Thoracic aorta (tissue), 2 donors: ENCODE measurements around the gene CHRNB2. TPM values are rescaled to one million over a fixed set of nuclear protein-coding genes. Genes with fewer than 3 reads are reported as not detected.

ENCODE experiments used
- ATAC-seq: fragments of 150-250 bp; one replicate; pipeline ENCODE4 v1.8.0; 2017; ENCODE audit warnings: low read depth; ENCODE audit not compliant: insufficient number of reproducible peaks, low FRiP score
- DNase-seq: peaks from one replicate; pipeline ENCODE4 v3.0.0-alpha.2; 2020; ENCODE audit warnings: low spot score
- H3K27ac ChIP-seq, 2 donors: fragments of 200-600 bp; sonication (generic); 1 replicate in 1 of 2; 2 replicates in 1 of 2; pipeline ENCODE4 v1.5.1; 2016; ENCODE audit warnings: mild to moderate bottlenecking in 2 of 2, moderate library complexity in 2 of 2
- H3K27me3 ChIP-seq: fragments of 200-600 bp; sonication (generic); replicated peaks from 2 replicates; pipeline ENCODE4 v1.6.0; 2016; ENCODE audit warnings: mild to moderate bottlenecking; ENCODE audit not compliant: insufficient read depth
- H3K36me3 ChIP-seq: fragments of 200-600 bp; sonication (generic); one replicate; pipeline ENCODE4 v1.5.1; 2016
- H3K4me1 ChIP-seq, 2 donors: fragments of 200-600 bp; sonication (generic); 1 replicate in 1 of 2; 2 replicates in 1 of 2; pipeline versions ENCODE4 v1.5.1 to v1.6.0; 2016; ENCODE audit warnings: low read depth in 2 of 2, mild to moderate bottlenecking in 1 of 2; ENCODE audit not compliant: control insufficient read depth in 1 of 2
- H3K4me3 ChIP-seq: fragments of 200-600 bp; sonication (generic); 2 replicates; pipeline ENCODE4 v1.5.1; 2016; ENCODE audit warnings: mild to moderate bottlenecking
- H3K9me3 ChIP-seq: fragments of 200-600 bp; sonication (generic); 2 replicates; pipeline ENCODE4 v1.5.1; 2016
- CTCF ChIP-seq: fragments of 200-600 bp; sonication (generic); IDR thresholded peaks from one replicate; pipeline ENCODE4 v1.5.1; 2019; ENCODE audit warnings: antibody characterized with exemption
- total RNA-seq, 2 donors: library from RNA; depleted of rRNA; stranded (reverse); fragments of >200 nt; gene quantifications; one replicate each; pipeline versions ENCODE4 v1.1.0 to v1.2.3, GENCODE V29; 2016

CHRNB2 gene
- total RNA-seq, 2 donors from 2014 or later, result not detected

- Histone ChIP-seq H3K27me3 (no peaks in the 10 kb centered on the region), H3K4me3 (no peak overlapping the region), H3K9me3 (no peaks in the 10 kb centered on the region), H3K4me1 (no peaks in the 10 kb centered on the region), H3K36me3 (peaks cover 94% of the 10 kb centered on the region), H3K27ac (no peak overlapping the region)
- no peak for TF ChIP-seq CTCF
- DNase-seq (no peak), ATAC-seq (no peak)
Measured at GRCh38 chr1:154586231-154586630, 18.7 kb downstream of the CHRNB2 start.

- Histone ChIP-seq H3K4me1 (no peaks in the 10 kb centered on the region), H3K4me3 (no peak overlapping the region), H3K9me3 (no peaks in the 10 kb centered on the region), H3K27me3 (no peaks in the 10 kb centered on the region), H3K36me3 (peaks cover 94% of the 10 kb centered on the region), H3K27ac (no peak overlapping the region)
- ATAC-seq (no peak), DNase-seq (no peak)
- no peak for TF ChIP-seq CTCF
Measured at GRCh38 chr1:154586641-154587040, 19.1 kb downstream of the CHRNB2 start.

DNA sequence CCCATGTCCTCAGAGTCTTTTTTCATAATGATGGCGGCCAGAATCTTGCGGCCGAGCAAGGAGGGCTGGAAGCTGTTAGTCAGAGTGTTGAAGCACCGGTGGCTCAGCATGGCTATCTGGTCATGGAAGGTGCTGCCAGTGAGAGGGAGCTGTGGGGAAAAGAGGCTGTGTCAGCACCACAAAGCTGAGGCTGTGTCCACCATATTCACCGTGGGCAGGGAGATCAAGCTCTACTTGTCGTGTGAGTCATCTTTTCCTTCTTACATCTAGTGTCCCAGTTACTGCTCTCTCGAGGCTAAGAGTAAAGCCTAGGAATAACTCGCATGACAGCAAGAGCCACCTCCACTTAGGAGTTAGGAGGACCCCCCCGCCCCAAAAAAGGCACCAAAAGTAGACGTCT, 22.2 kb downstream of the CHRNB2 start:
- ATAC-seq (no peak), DNase-seq (no peak)
- H3K4me3 ChIP-seq, result no peak overlapping the region
- TF ChIP-seq CTCF, result no peak
- no peak overlapping the region for H3K27ac ChIP-seq
- H3K9me3 ChIP-seq, result no peaks in the 10 kb centered on the region
- peaks cover 90% of the 10 kb centered on the region for H3K36me3 ChIP-seq
- H3K27me3 ChIP-seq, result no peaks in the 10 kb centered on the region
- no peaks in the 10 kb centered on the region for H3K4me1 ChIP-seq

DNA sequence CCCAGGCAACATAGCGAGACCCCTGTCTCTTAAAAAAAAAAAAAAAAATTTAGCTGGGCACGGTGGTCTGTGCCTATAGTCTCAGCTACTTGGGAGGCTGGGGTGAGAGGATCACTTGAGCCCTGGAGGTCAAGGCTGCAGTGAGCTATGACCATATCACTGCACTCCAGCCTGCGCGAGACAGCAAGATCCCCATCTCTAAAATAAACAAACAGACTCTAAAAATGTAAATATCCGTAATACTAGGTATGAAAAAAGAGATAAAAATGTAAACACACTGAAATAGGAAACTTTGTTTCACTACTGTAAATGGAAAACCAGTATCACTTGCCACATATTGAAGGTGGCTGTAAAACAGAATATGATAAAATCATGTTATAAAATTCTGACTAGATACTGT, 23.2 kb downstream of the CHRNB2 start:
- TF ChIP-seq CTCF, result no peak
- H3K27me3 ChIP-seq, result no peaks in the 10 kb centered on the region
- no peak overlapping the region for H3K27ac ChIP-seq
- no peak overlapping the region for H3K4me3 ChIP-seq
- DNase-seq (no peak), ATAC-seq (no peak)
- peaks cover 87% of the 10 kb centered on the region for H3K36me3 ChIP-seq
- no peaks in the 10 kb centered on the region for H3K4me1 ChIP-seq
- no peaks in the 10 kb centered on the region for H3K9me3 ChIP-seq

GRCh38 chr1:154591206-154591605, 23.6 kb downstream of the CHRNB2 start:
- Histone ChIP-seq H3K4me1 (no peaks in the 10 kb centered on the region), H3K36me3 (peaks cover 87% of the 10 kb centered on the region), H3K27ac (no peak overlapping the region), H3K4me3 (no peak overlapping the region), H3K27me3 (no peaks in the 10 kb centered on the region), H3K9me3 (no peaks in the 10 kb centered on the region)
- DNase-seq, result no peak
- no peak for ATAC-seq
- TF ChIP-seq CTCF, result no peak
